DMS53 treated with DMSO at 0.1 percent for 48 hours (cell line): Measurements from ENCODE around the gene KDR.

Experiments used
- DNase-seq: peaks from one replicate; lab custom pipeline; 2025; ENCODE audit not compliant: unreplicated experiment; lab: John Stamatoyannopoulos, UW

KDR gene

GRCh38 chr4:55125087-55125721, at the start of gene KDR:
Gene KDR, minus strand, starts transcription at chr4:55125595. Its CDS starts 302 bp downstream, at chr4:55125293.
- DNase-seq: no peak

- no peak for DNase-seq
Observed at GRCh38 chr4:55173580-55173979, 48.2 kb upstream of the KDR start.

- DNase-seq: peak; percentile 31
Observed at GRCh38 chr4:55172694-55173287, 47.4 kb upstream of the KDR start.

- no peak for DNase-seq
Observed at GRCh38 chr4:55170462-55170861, 45.1 kb upstream of the KDR start.

GRCh38 chr4:55169352-55169961, 44.1 kb upstream of the KDR start:
- no peak for DNase-seq

- no peak for DNase-seq
Observed at GRCh38 chr4:55162396-55162795, 37.0 kb upstream of the KDR start.

- no peak for DNase-seq
Observed at GRCh38 chr4:55161739-55162138, 36.3 kb upstream of the KDR start.

GRCh38 chr4:55159851-55160250, 34.5 kb upstream of the KDR start:
- DNase-seq: no peak

GRCh38 chr4:55158957-55159356, 33.6 kb upstream of the KDR start:
- no peak for DNase-seq

- DNase-seq: no peak
Observed at GRCh38 chr4:55157559-55158277, 32.3 kb upstream of the KDR start.

- no peak for DNase-seq
Observed at GRCh38 chr4:55154933-55155332, 29.5 kb upstream of the KDR start.

- no peak for DNase-seq
Observed at GRCh38 chr4:55154290-55154880, 29.0 kb upstream of the KDR start.

- peak; percentile 89 for DNase-seq
Observed at GRCh38 chr4:55143858-55144257, 18.5 kb upstream of the KDR start.

- no peak for DNase-seq
Observed at GRCh38 chr4:55138367-55138766, 13.0 kb upstream of the KDR start.

GRCh38 chr4:55136634-55137033, 11.2 kb upstream of the KDR start:
- no peak for DNase-seq

- DNase-seq: no peak
Observed at GRCh38 chr4:55133951-55134350, 8.6 kb upstream of the KDR start.

GRCh38 chr4:55132775-55133174, 7.4 kb upstream of the KDR start:
- no peak for DNase-seq

GRCh38 chr4:55127521-55127920, 2.1 kb upstream of the KDR start:
- no peak for DNase-seq

GRCh38 chr4:55127053-55127452, 1.7 kb upstream of the KDR start:
- DNase-seq: no peak

GRCh38 chr4:55125763-55126541, 557 bp upstream of the KDR start:
- DNase-seq: no peak
